Measurements from ENCODE around the gene UBALD2.

DNA sequence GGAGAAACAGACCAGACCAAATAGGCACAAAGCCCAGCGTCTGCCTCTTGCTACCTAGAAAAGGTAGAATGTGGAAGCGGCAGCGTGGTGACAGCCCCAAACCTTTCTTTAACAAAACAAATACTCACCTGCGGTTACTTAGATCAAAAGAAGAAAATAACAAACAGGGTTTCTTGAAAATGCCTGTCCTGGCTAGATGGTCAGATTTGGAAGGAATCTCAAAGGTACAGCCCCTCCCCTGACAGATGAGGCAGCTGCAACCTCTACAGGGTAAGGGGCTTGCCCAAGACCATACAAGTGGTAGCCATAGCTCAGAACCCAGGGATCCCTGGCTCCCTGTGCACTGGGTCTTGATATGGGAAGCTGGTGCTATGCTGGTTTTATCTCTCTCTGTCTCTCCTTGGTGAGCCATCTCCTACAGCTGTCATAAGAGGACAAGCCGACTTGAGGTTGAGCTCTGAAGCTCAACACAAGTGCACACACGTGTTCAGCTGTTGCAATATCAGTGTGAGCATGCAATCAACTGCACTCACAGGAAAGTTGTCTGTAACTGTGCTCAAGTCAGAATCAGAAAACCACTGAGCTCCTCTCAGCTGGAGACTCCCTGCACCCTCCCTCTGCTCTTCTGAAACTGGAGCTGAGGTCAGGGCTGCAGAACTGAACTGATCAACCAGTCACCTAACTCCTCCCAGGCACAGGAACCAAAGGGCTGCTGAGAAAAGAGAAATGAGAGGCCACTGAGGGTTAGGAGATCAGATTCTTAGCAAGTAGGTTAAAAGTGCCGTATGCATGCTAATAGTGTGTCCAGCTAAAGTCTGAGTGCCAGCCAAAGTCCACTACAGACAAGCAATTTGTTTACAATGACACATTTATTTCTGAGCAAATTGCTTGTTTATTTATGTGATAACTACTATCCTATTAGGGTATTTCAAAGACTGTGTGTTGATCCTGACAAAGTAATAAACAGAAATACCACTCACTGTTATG lies 18.8 kb upstream of the UBALD2 start:
- TF ChIP-seq, protein P1, sequence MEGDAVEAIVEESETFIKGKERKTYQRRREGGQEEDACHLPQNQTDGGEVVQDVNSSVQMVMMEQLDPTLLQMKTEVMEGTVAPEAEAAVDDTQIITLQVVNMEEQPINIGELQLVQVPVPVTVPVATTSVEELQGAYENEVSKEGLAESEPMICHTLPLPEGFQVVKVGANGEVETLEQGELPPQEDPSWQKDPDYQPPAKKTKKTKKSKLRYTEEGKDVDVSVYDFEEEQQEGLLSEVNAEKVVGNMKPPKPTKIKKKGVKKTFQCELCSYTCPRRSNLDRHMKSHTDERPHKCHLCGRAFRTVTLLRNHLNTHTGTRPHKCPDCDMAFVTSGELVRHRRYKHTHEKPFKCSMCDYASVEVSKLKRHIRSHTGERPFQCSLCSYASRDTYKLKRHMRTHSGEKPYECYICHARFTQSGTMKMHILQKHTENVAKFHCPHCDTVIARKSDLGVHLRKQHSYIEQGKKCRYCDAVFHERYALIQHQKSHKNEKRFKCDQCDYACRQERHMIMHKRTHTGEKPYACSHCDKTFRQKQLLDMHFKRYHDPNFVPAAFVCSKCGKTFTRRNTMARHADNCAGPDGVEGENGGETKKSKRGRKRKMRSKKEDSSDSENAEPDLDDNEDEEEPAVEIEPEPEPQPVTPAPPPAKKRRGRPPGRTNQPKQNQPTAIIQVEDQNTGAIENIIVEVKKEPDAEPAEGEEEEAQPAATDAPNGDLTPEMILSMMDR (IDR thresholded peaks at IDR 0.05) = no peak
- peak; percentile 58 to 80 for TF ChIP-seq POLR2A (IDR thresholded peaks at IDR 0.05)

Data from Peyer's patch (tissue), 4 donors.